ENCODE data around the gene ATXN3.

ATXN3 gene

DNA sequence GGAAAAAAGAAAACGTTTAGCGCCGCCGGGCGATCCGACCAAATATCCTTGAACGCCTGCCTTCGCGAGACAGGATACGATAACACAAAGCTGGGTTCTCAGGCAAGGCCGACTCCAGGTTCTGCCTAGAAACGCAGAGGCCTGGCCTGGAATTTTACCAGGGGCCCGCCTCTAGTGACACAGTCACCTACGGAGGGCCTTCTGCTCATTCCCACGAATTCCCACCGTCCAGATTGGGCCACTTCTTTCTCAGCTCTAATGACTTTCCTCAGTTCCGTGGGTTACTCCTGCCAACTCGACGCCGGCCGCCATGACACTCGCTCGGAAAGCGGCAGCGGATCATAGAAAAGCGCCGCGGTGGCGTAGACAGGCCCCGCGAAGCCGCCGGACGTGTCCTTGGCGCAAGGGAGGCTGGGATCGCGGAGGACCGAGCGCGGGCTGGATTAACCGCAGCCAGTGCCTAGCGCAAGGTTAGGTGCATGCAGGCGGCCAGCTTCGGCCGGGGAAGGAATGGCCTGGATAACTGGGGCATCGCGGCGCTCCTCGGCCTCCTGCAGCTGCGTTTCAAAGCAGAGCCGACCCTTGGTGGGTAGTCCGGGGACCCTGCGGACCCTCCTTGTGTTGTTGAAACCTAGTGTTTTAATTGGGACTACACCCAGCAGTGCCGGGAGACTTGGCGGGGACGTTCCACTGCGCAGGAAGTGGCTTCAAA is 66.5 kb downstream of the ATXN3 start, which contains the start of gene TRIP11:
Gene TRIP11 (minus strand): TSS at position 341 of the 712 bp plus-strand sequence. CDS start 374 bp downstream, outside the sequence.
- Histone ChIP-seq H3K4me3 (ENCODE audit: low read depth in 1 of 5, low read length in 5 of 5) (peak within 1 kb of the TSS; percentile 90 to 98 (median 96)), H3K9ac (ENCODE audit: low read length in 5 of 5) (peak within 1 kb of the TSS; percentile 97 to 100 (median 100)), H3K9me3 (ENCODE audit: control insufficient read depth in 5 of 5, low read length in 5 of 5) (no peaks in the 10 kb centered on the region), H3K4me1 (ENCODE audit: control insufficient read depth in 5 of 5, insufficient read depth in 5 of 5, low read length in 5 of 5) (peaks cover 3 to 43% (median 37%) of the 10 kb centered on the region in 5 donors), H3K36me3 (ENCODE audit: control insufficient read depth in 5 of 5, insufficient read depth in 5 of 5, low read length in 5 of 5) (peaks cover 0 to 8% (median 4%) of the 10 kb centered on the region in 5 donors), H3K27ac (ENCODE audit: low read depth, low read length) (peak within 1 kb of the TSS; percentile 98), H3K27me3 (ENCODE audit: control insufficient read depth in 5 of 5, insufficient read depth in 4 of 5, low read length in 5 of 5) (no peaks in the 10 kb centered on the region)

DNA sequence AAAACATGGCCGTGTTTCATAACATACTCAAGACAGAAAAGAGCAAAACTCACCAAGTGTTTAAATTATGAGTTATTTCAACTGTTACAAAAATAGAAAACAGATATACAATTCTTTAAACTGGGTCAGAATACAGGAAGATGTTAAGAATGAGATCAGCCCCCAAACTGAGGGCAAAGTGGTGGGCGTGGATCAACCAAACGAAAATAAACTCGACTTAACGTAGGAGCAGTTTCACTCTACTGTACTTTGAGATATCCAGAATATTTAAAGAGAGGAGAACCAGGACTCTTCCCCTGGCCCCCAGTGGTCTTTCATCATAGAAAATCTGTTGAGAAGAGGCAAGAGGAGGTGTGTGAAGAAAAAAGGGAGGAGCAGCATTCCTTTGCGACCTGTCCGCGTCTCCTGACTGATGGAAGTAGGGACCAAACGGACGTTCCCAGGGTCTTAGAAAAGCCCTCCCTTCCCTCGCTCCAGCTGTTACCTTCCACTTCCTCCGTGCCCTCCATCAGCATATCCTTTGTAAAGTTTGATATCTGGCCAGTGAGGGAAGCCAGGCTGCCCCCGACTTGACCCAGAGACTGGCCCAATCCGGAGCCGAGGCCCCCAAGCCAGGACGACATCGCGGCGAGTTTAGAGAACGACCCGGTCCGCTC is 67.2 kb downstream of the ATXN3 start:
- Histone ChIP-seq H3K27me3 (ENCODE audit: control insufficient read depth in 5 of 5, insufficient read depth in 4 of 5, low read length in 5 of 5) (no peaks in the 10 kb centered on the region), H3K4me3 (ENCODE audit: low read depth in 1 of 5, low read length in 5 of 5) (peak overlapping the region; percentile 90 to 98 (median 96)), H3K9me3 (ENCODE audit: control insufficient read depth in 5 of 5, low read length in 5 of 5) (no peaks in the 10 kb centered on the region), H3K9ac (ENCODE audit: low read length in 5 of 5) (peak overlapping the region; percentile 97 to 100 (median 100)), H3K27ac (ENCODE audit: low read depth, low read length) (peak overlapping the region; percentile 98), H3K36me3 (ENCODE audit: control insufficient read depth in 5 of 5, insufficient read depth in 5 of 5, low read length in 5 of 5) (peaks cover 0 to 5% (median 3%) of the 10 kb centered on the region in 5 donors), H3K4me1 (ENCODE audit: control insufficient read depth in 5 of 5, insufficient read depth in 5 of 5, low read length in 5 of 5) (peaks cover 3 to 45% (median 37%) of the 10 kb centered on the region in 5 donors)

DNA sequence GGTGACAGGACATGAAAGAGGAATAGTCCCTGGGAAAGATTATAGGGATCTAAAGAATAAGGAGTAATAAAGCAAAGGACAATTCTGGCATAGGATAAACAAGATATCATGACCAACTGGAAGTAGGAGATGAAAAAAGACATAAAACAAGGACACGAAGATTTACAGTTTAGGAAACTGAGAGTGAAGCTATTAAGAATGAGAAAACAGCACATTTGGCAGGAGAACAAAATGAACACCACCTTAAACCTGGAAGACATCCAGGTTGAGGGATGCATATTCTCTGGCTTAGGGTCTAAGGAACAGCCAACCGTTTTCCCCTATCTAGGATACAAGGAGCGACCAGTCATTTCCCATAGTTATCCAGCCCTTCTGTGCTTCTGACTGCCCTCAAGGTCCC is 68.4 kb downstream of the ATXN3 start:
- H3K4me1 ChIP-seq (ENCODE audit: control insufficient read depth in 5 of 5, insufficient read depth in 5 of 5, low read length in 5 of 5), result peaks cover 3 to 45% (median 37%) of the 10 kb centered on the region in 5 donors
- H3K4me3 ChIP-seq (ENCODE audit: low read depth in 1 of 5, low read length in 5 of 5), result peak overlapping the region; percentile 2 to 96 (median 33)
- H3K27ac ChIP-seq (ENCODE audit: low read depth, low read length), result no peak overlapping the region
- H3K9me3 ChIP-seq (ENCODE audit: control insufficient read depth in 5 of 5, low read length in 5 of 5), result no peaks in the 10 kb centered on the region
- no peaks in the 10 kb centered on the region for H3K27me3 ChIP-seq (ENCODE audit: control insufficient read depth in 5 of 5, insufficient read depth in 4 of 5, low read length in 5 of 5)
- H3K36me3 ChIP-seq (ENCODE audit: control insufficient read depth in 5 of 5, insufficient read depth in 5 of 5, low read length in 5 of 5), result peaks cover 0 to 3% (median 0%) of the 10 kb centered on the region in 5 donors
- H3K9ac ChIP-seq (ENCODE audit: low read length in 5 of 5), result peak overlapping the region in 4 of 5 donors; percentile 21 to 100 (median 69)

DNA sequence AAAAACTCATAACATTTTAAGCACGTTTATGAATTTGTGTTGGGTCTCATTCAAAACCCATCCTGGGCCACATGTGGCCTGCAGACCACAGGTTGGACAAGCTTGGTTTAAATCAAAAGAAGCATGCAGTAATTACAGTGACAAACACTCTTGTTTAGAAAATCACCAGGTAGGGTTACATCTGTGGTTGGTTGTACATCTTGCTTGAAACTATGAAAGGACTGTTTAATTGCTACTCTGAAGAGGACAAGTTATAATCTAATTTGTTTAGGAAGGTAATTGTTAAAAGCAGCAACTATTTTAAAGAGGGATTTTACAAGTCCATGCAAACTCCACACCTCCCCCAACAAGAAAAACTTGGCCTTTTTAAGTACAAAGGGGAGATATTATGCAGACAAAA is 70.5 kb downstream of the ATXN3 start:
- H3K27me3 ChIP-seq (ENCODE audit: control insufficient read depth in 5 of 5, insufficient read depth in 4 of 5, low read length in 5 of 5), result no peaks in the 10 kb centered on the region
- peaks cover 3 to 42% (median 32%) of the 10 kb centered on the region in 5 donors for H3K4me1 ChIP-seq (ENCODE audit: control insufficient read depth in 5 of 5, insufficient read depth in 5 of 5, low read length in 5 of 5)
- H3K9ac ChIP-seq (ENCODE audit: low read length in 5 of 5), result no peak overlapping the region
- H3K4me3 ChIP-seq (ENCODE audit: low read depth in 1 of 5, low read length in 5 of 5), result no peak overlapping the region
- peaks cover 0 to 15% (median 6%) of the 10 kb centered on the region in 5 donors for H3K36me3 ChIP-seq (ENCODE audit: control insufficient read depth in 5 of 5, insufficient read depth in 5 of 5, low read length in 5 of 5)
- no peak overlapping the region for H3K27ac ChIP-seq (ENCODE audit: low read depth, low read length)
- no peaks in the 10 kb centered on the region for H3K9me3 ChIP-seq (ENCODE audit: control insufficient read depth in 5 of 5, low read length in 5 of 5)

DNA sequence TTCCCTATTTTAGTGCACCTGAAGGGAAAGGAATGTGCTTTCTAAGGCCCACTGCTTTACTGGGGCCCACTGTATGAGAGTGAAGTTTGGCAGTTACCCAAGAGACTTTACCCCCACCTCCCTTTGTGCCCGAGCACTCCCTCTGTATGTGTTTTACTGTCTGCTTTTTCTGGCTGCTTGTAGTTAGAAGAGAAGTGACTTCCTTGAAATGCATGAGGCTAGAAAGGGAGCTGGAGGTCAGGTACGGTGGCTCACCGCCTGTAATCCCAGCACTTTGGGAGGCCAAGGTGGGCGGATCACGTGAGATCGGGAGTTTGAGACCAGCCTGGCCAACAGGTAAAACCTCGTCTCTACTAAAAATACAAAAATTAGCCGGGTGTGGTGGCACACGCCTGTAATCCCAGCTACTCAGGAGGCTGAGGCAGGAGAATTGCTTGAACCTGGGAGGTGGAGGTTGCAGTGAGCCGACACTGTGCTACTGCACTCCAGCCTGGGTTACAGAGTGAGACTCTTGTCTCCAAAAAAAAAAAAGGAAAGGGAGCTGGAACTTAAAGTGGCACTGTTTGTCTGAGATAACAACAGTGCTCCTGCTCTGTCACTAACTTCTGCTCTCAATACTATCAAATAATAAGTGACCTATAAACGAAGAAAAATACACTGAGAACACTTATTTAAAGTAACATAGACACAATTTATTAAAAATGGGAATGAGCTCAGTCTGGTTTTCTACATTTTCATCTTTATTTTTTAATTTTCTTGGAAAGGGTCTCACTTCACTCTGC is 72.3 kb downstream of the ATXN3 start:
- Histone ChIP-seq H3K27ac (ENCODE audit: low read depth, low read length) (no peak overlapping the region), H3K27me3 (ENCODE audit: control insufficient read depth in 5 of 5, insufficient read depth in 4 of 5, low read length in 5 of 5) (no peaks in the 10 kb centered on the region), H3K36me3 (ENCODE audit: control insufficient read depth in 5 of 5, insufficient read depth in 5 of 5, low read length in 5 of 5) (peaks cover 0 to 22% (median 9%) of the 10 kb centered on the region in 5 donors), H3K4me3 (ENCODE audit: low read depth in 1 of 5, low read length in 5 of 5) (no peak overlapping the region), H3K9ac (ENCODE audit: low read length in 5 of 5) (peak overlapping the region in 1 of 5 donors; percentile 12), H3K4me1 (ENCODE audit: control insufficient read depth in 5 of 5, insufficient read depth in 5 of 5, low read length in 5 of 5) (peaks cover 0 to 34% (median 26%) of the 10 kb centered on the region in 5 donors), H3K9me3 (ENCODE audit: control insufficient read depth in 5 of 5, low read length in 5 of 5) (no peaks in the 10 kb centered on the region)

DNA sequence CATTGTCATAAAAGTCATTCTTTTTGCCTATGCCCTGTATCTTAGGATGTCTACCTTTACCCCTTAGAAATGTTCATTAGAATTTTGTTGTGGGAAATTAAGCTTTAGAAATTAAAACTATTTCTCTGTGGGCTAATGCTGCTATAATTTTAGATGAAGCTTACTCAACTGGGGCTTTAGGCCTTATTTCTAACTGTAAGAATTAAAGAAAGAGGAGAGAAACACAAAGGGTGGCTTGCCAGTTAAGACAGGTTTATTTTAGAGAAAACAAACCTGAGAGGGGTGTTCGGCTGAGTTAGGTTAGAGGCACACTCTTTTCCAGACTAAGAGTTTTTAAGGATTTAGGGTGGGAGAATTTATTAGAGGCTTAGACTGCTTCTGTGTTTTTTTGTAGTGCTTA is 72.9 kb downstream of the ATXN3 start:
- Histone ChIP-seq H3K36me3 (ENCODE audit: control insufficient read depth in 5 of 5, insufficient read depth in 5 of 5, low read length in 5 of 5) (peaks cover 0 to 22% (median 9%) of the 10 kb centered on the region in 5 donors), H3K9ac (ENCODE audit: low read length in 5 of 5) (no peak overlapping the region), H3K9me3 (ENCODE audit: control insufficient read depth in 5 of 5, low read length in 5 of 5) (no peaks in the 10 kb centered on the region), H3K4me1 (ENCODE audit: control insufficient read depth in 5 of 5, insufficient read depth in 5 of 5, low read length in 5 of 5) (peaks cover 0 to 27% (median 19%) of the 10 kb centered on the region in 5 donors), H3K27ac (ENCODE audit: low read depth, low read length) (no peak overlapping the region), H3K27me3 (ENCODE audit: control insufficient read depth in 5 of 5, insufficient read depth in 4 of 5, low read length in 5 of 5) (no peaks in the 10 kb centered on the region), H3K4me3 (ENCODE audit: low read depth in 1 of 5, low read length in 5 of 5) (no peak overlapping the region)

DNA sequence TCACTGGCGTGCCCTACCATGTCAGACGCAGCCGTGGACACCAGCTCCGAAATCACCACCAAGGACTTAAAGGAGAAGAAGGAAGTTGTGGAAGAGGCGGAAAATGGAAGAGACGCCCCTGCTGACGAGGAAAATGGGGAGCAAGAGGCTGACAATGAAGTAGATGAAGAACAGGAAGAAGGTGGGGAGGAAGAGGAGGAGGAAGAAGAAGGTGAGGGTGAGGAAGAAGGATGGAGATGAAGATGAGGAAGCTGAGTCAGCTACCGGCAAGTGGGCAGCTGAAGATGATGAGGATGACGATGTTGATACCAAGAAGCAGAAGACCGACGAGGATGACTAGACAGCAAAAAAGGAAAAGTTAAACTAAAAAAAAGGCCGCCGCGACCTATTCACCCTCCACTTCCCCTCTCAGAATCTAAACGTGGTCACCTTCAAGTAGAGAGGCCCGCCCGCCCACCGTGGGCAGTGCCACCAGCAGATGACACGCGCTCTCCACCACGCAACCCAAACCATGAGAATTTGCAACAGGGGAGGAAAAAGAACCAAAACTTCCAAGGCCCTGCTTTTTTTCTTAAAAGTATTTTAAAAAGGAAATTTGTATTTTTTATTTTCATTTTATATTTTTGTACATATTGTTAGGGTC is 79.7 kb downstream of the ATXN3 start:
- Histone ChIP-seq H3K4me1 (ENCODE audit: control insufficient read depth in 5 of 5, insufficient read depth in 5 of 5, low read length in 5 of 5) (peaks cover 0 to 3% (median 0%) of the 10 kb centered on the region in 5 donors), H3K9ac (ENCODE audit: low read length in 5 of 5) (no peak overlapping the region), H3K4me3 (ENCODE audit: low read depth in 1 of 5, low read length in 5 of 5) (no peak overlapping the region), H3K36me3 (ENCODE audit: control insufficient read depth in 5 of 5, insufficient read depth in 5 of 5, low read length in 5 of 5) (peaks cover 11 to 39% (median 17%) of the 10 kb centered on the region in 5 donors), H3K9me3 (ENCODE audit: control insufficient read depth in 5 of 5, low read length in 5 of 5) (no peaks in the 10 kb centered on the region), H3K27ac (ENCODE audit: low read depth, low read length) (no peak overlapping the region), H3K27me3 (ENCODE audit: control insufficient read depth in 5 of 5, insufficient read depth in 4 of 5, low read length in 5 of 5) (no peaks in the 10 kb centered on the region)

DNA sequence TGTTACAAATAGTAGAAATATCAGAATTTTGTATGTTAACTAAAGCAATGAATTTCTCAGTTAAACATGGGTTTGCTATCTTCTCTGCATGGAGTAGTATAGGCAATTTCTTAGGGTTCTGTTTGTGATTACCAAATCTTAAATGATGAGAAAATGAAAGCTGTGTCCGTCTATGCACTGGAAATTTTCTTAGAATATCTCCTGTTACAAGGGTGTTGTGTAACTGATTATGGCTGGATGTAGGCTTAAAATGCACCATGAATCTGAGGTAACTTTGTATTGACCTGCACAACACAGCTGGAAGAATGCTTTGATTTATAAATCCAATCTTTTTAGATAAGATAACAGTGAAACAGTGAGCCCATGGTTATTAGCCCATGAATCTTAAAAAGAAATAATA is 84.3 kb downstream of the ATXN3 start:
- Histone ChIP-seq H3K4me1 (ENCODE audit: control insufficient read depth in 5 of 5, insufficient read depth in 5 of 5, low read length in 5 of 5) (peaks cover 0 to 3% (median 0%) of the 10 kb centered on the region in 5 donors), H3K27ac (ENCODE audit: low read depth, low read length) (no peak overlapping the region), H3K27me3 (ENCODE audit: control insufficient read depth in 5 of 5, insufficient read depth in 4 of 5, low read length in 5 of 5) (no peaks in the 10 kb centered on the region), H3K9ac (ENCODE audit: low read length in 5 of 5) (no peak overlapping the region), H3K36me3 (ENCODE audit: control insufficient read depth in 5 of 5, insufficient read depth in 5 of 5, low read length in 5 of 5) (peaks cover 11 to 36% (median 12%) of the 10 kb centered on the region in 5 donors), H3K4me3 (ENCODE audit: low read depth in 1 of 5, low read length in 5 of 5) (no peak overlapping the region), H3K9me3 (ENCODE audit: control insufficient read depth in 5 of 5, low read length in 5 of 5) (no peaks in the 10 kb centered on the region)

DNA sequence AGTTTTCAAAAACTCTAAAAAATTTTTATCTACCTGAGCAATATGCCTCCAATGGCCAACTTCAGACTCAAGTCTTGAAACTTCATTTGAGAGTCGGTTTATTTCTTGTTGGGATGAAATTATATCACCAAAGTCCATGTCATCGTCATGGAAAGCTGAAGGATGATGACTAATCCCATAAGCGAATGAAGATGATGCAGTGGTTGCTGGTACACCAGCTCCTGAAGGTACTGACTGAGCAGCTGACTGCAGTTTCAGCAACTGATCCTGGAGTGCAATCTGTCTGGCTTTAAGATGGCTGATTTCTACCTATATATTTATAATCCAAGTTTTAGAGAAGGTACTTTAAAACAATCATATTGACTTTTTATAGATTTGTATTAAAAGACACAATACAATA is 84.9 kb downstream of the ATXN3 start:
- no peak overlapping the region for H3K4me3 ChIP-seq (ENCODE audit: low read depth in 1 of 5, low read length in 5 of 5)
- H3K36me3 ChIP-seq (ENCODE audit: control insufficient read depth in 5 of 5, insufficient read depth in 5 of 5, low read length in 5 of 5), result peaks cover 11 to 38% (median 16%) of the 10 kb centered on the region in 5 donors
- H3K9ac ChIP-seq (ENCODE audit: low read length in 5 of 5), result no peak overlapping the region
- H3K27me3 ChIP-seq (ENCODE audit: control insufficient read depth in 5 of 5, insufficient read depth in 4 of 5, low read length in 5 of 5), result no peaks in the 10 kb centered on the region
- H3K4me1 ChIP-seq (ENCODE audit: control insufficient read depth in 5 of 5, insufficient read depth in 5 of 5, low read length in 5 of 5), result peaks cover 0 to 3% (median 0%) of the 10 kb centered on the region in 5 donors
- no peak overlapping the region for H3K27ac ChIP-seq (ENCODE audit: low read depth, low read length)
- no peaks in the 10 kb centered on the region for H3K9me3 ChIP-seq (ENCODE audit: control insufficient read depth in 5 of 5, low read length in 5 of 5)
